ENCODE data around the gene ENPP6. TPM values are rescaled to one million over a fixed set of nuclear protein-coding genes. Genes with fewer than 3 reads are reported as not detected.

The ENPP6 gene
- total RNA-seq, 2 experiments from 2014 or later = not detected

- Histone ChIP-seq H3K9me3 (ENCODE audit: control insufficient read depth in 1 of 2, insufficient read depth in 1 of 2, low read length in 2 of 2) (no peaks in the 10 kb centered on the region), H3K4me1 (ENCODE audit: insufficient read depth, low read length) (no peaks in the 10 kb centered on the region), H3K36me3 (ENCODE audit: insufficient read depth, low read length) (no peaks in the 10 kb centered on the region), H3K27ac (ENCODE audit: low read depth in 1 of 2, low read length in 2 of 2) (no peak overlapping the region), H3K4me3 (ENCODE audit: low read length) (no peak overlapping the region), H3K27me3 (ENCODE audit: control insufficient read depth in 1 of 2, insufficient read depth in 2 of 2, low read length in 2 of 2) (no peaks in the 10 kb centered on the region)
- no peaks in the 10 kb centered on the region for H3K36me3 Mint-ChIP-seq (ENCODE audit: low read depth)
- no peak for TF ChIP-seq CTCF (IDR thresholded peaks at IDR 0.05)
- DNase-seq (no peak), ATAC-seq (ENCODE audit: poor library complexity) (no peak)
- H3K4me1 Mint-ChIP-seq (ENCODE audit: low read depth) = no peaks in the 10 kb centered on the region
- H3K9me3 Mint-ChIP-seq = no peaks in the 10 kb centered on the region
- POLR2A ChIA-PET = no interaction called here
- CTCF ChIA-PET = no interaction called here
- peaks cover 26% of the 10 kb centered on the region for H3K27me3 Mint-ChIP-seq
- intact Hi-C loops (cut with DNase I, micrococcal nuclease) = no loop called here
- H3K4me3 Mint-ChIP-seq = no peak overlapping the region
- H3K27ac Mint-ChIP-seq = no peak overlapping the region
Observed at GRCh38 chr4:184205243-184205642, 12.4 kb downstream of the ENPP6 start.

GRCh38 chr4:184203300-184203699 is 14.4 kb downstream of the ENPP6 start:
- no peaks in the 10 kb centered on the region for H3K4me1 ChIP-seq (ENCODE audit: insufficient read depth, low read length)
- Mint-ChIP-seq H3K4me1 (ENCODE audit: low read depth) (no peaks in the 10 kb centered on the region), H3K9me3 (no peaks in the 10 kb centered on the region), H3K36me3 (ENCODE audit: low read depth) (no peaks in the 10 kb centered on the region), H3K4me3 (no peak overlapping the region), H3K27ac (no peak overlapping the region), H3K27me3 (peaks cover 26% of the 10 kb centered on the region)
- ChIA-PET POLR2A (no interaction called here), CTCF (no interaction called here)
- no peaks in the 10 kb centered on the region for H3K9me3 ChIP-seq (ENCODE audit: control insufficient read depth in 1 of 2, insufficient read depth in 1 of 2, low read length in 2 of 2)
- DNase-seq (no peak), ATAC-seq (ENCODE audit: poor library complexity) (no peak)
- TF ChIP-seq CTCF (IDR thresholded peaks at IDR 0.05) = no peak
- intact Hi-C loops (cut with DNase I, micrococcal nuclease) = no loop called here
- no peaks in the 10 kb centered on the region for H3K27me3 ChIP-seq (ENCODE audit: control insufficient read depth in 1 of 2, insufficient read depth in 2 of 2, low read length in 2 of 2)
- H3K27ac ChIP-seq (ENCODE audit: low read depth in 1 of 2, low read length in 2 of 2) = no peak overlapping the region
- no peaks in the 10 kb centered on the region for H3K36me3 ChIP-seq (ENCODE audit: insufficient read depth, low read length)
- H3K4me3 ChIP-seq (ENCODE audit: low read length) = no peak overlapping the region

GRCh38 chr4:184201179-184201578 is 16.5 kb downstream of the ENPP6 start:
- H3K36me3 Mint-ChIP-seq (ENCODE audit: low read depth) = no peaks in the 10 kb centered on the region
- H3K27ac ChIP-seq (ENCODE audit: low read depth in 1 of 2, low read length in 2 of 2) = no peak overlapping the region
- H3K27ac Mint-ChIP-seq = no peak overlapping the region
- POLR2A ChIA-PET = no interaction called here
- intact Hi-C loops (cut with DNase I, micrococcal nuclease) = no loop called here
- no peak overlapping the region for H3K4me3 ChIP-seq (ENCODE audit: low read length)
- H3K4me1 Mint-ChIP-seq (ENCODE audit: low read depth) = no peaks in the 10 kb centered on the region
- no peaks in the 10 kb centered on the region for H3K36me3 ChIP-seq (ENCODE audit: insufficient read depth, low read length)
- H3K9me3 ChIP-seq (ENCODE audit: control insufficient read depth in 1 of 2, insufficient read depth in 1 of 2, low read length in 2 of 2) = no peaks in the 10 kb centered on the region
- no peaks in the 10 kb centered on the region for H3K9me3 Mint-ChIP-seq
- TF ChIP-seq CTCF (IDR thresholded peaks at IDR 0.05) = no peak
- peaks cover 9% of the 10 kb centered on the region for H3K27me3 Mint-ChIP-seq
- H3K27me3 ChIP-seq (ENCODE audit: control insufficient read depth in 1 of 2, insufficient read depth in 2 of 2, low read length in 2 of 2) = no peaks in the 10 kb centered on the region
- H3K4me3 Mint-ChIP-seq = no peak overlapping the region
- ATAC-seq (ENCODE audit: poor library complexity) (no peak), DNase-seq (no peak)
- no peaks in the 10 kb centered on the region for H3K4me1 ChIP-seq (ENCODE audit: insufficient read depth, low read length)
- CTCF ChIA-PET = no interaction called here
